Pancreas (tissue), 10 donors: ENCODE data around the gene CPSF7. TPM values are rescaled to one million over a fixed set of nuclear protein-coding genes. Genes with fewer than 3 reads are reported as not detected.

Source experiments
- ATAC-seq, 4 donors: fragments of 200-7000 bp; cut with Tn5 transposase; one replicate each; pipeline versions ENCODE4 v1.8.0 to v1.9.1; 2020; ENCODE audit warnings: mild to moderate bottlenecking in 4 of 4, moderate library complexity in 4 of 4
- DNase-seq, 6 donors: peaks; one replicate each; pipeline ENCODE4 v3.0.0-alpha.2; 2020
- FAIRE-seq: peaks from 2 replicates; lab custom pipeline; 2012; peaks lifted over from hg19 to GRCh38; lab: Jason Lieb, UNC
- H3K27ac ChIP-seq, 4 donors: fragments of 200-600 bp; sonication (generic); 1 replicate in 3 of 4; 2 replicates in 1 of 4; pipeline versions ENCODE4 v1.5.0 to v1.8.0; 2020
- H3K27me3 ChIP-seq, 4 donors: fragments of 200-600 bp; one replicate each; pipeline ENCODE4 v1.8.0; 2021
- H3K36me3 ChIP-seq, 3 donors: fragments of 200-600 bp; sonication (generic) in 1 of 3; one replicate each; pipeline versions ENCODE4 v1.5.0 to v1.8.0; 2020 to 2021
- H3K4me1 ChIP-seq, 3 donors: fragments of 200-600 bp; one replicate each; pipeline ENCODE4 v1.8.0; 2021
- H3K4me3 ChIP-seq, 4 donors: fragments of 200-600 bp; sonication (generic) in 2 of 4; one replicate each; pipeline versions ENCODE4 v1.5.0 to v1.8.0; 2020 to 2021
- H3K9me3 ChIP-seq, 4 donors: fragments of 200-600 bp; one replicate each; pipeline ENCODE4 v1.8.0; 2021
- WGBS, 2 donors: extraction: QIAGEN DNeasy Blood & Tissue Kit; methylation state at CpG; one replicate each; pipeline ENCODE4 v1.1.7; 2013; 5-methylcytosine and 5-hydroxymethylcytosine counted together
- intact Hi-C, 3 donors: fragments of 100-400 bp; cut with DNase I; formaldehyde crosslinking; loops; one replicate each; pipeline versions ENCODE4 v1.11.1 to v1.14.2; 2022
- polyA plus RNA-seq, 2 donors: library from polyadenylated mRNA; stranded (reverse); fragments of 200-250 nt; gene quantifications; one replicate each; pipeline ENCODE4 v1.2.3, GENCODE V29; 2013
- total RNA-seq, 6 donors: library from RNA; stranded (reverse); fragmentation: NEBNext Ultra II Directional in 4 of 6; extraction: Animal tissue kit (Norgen Biotek cat#: 25700) in 4 of 6; gene quantifications; one replicate each; pipeline versions ENCODE4 v1.2.1 to v1.2.4, GENCODE V29; 2021 to 2023
- TF ChIP-seq, protein P1 (sequence below), 4 donors: fragments of 200-600 bp; sonication (generic) in 3 of 4; IDR thresholded peaks; one replicate each; pipeline versions ENCODE4 v1.5.0 to v1.8.0; 2021; ENCODE audit warnings: antibody characterized with exemption in 4 of 4
- donor health status: healthy with polysubstance abuse.
- donor health status: DM: no; HTN: no; CAD: no; lungs with moderate emphysema.
- donor health status: DM: no; HTN: no; CAD: no.
- donor health status: control.
- donor health status: control.
- donor health status: Bipolar disorder and iron deficiency.
- donor health status: DM: yes; HTN: yes; CAD: no.
- donor health status: DM: no; HTN: no; CAD: no.
- donor health status: DM: no; HTN: no; CAD: no.
- donor health status: DM: yes; HTN: yes; CAD: no.

CPSF7 gene
- total and polyA plus RNA-seq, 8 donors: 25.1 to 60.4 (median 33.5) TPM

DNA sequence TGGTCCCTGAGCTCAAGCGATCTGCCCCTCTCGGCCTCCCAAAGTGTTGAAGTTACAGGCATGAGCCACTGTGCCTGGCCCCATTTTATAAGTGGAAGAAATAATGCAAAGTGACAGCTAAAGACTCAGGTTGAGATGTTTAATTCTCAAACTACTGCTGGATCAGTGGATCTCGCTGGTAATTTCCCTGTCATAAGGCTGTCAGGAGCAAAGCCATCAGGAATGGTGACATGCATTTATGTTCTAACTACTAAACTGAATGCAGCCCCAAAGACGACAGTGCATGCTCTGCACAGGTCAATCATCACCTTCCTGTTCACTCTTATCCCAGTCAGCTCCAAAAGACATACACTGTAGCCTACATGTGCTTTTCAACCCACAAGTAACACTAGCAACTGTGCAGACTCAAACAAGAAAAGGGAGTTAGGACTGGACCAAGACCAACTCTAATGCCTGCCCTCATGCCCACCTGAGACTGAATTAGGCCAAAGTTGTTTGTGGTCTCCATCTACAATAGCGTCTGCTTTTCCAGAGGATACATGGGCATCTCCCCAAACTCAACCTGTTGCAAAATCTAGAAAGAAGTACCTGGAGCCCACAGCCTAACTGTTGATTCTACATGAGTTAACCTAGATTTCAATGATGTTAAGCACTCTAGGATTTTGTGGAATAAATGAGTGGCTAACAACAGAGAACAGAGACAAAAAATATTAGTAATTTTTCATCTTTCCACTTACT, 22.6 kb downstream of the CPSF7 start:
- no peak for DNase-seq
- no peaks in the 10 kb centered on the region for H3K9me3 ChIP-seq
- H3K4me1 ChIP-seq: no peaks in the 10 kb centered on the region
- peaks cover 3 to 84% (median 24%) of the 10 kb centered on the region in 3 donors for H3K36me3 ChIP-seq
- 91 to 93% methylated on average over 5 of the region's 5 CpGs for whole genome bisulfite sequencing, 2 donors
- ATAC-seq: no peak
- TF ChIP-seq, protein P1, sequence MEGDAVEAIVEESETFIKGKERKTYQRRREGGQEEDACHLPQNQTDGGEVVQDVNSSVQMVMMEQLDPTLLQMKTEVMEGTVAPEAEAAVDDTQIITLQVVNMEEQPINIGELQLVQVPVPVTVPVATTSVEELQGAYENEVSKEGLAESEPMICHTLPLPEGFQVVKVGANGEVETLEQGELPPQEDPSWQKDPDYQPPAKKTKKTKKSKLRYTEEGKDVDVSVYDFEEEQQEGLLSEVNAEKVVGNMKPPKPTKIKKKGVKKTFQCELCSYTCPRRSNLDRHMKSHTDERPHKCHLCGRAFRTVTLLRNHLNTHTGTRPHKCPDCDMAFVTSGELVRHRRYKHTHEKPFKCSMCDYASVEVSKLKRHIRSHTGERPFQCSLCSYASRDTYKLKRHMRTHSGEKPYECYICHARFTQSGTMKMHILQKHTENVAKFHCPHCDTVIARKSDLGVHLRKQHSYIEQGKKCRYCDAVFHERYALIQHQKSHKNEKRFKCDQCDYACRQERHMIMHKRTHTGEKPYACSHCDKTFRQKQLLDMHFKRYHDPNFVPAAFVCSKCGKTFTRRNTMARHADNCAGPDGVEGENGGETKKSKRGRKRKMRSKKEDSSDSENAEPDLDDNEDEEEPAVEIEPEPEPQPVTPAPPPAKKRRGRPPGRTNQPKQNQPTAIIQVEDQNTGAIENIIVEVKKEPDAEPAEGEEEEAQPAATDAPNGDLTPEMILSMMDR (IDR thresholded peaks at IDR 0.05): no peak
- FAIRE-seq: no peak
- H3K27me3 ChIP-seq: no peaks in the 10 kb centered on the region
- intact Hi-C loops: no loop called here
- no peak overlapping the region for H3K4me3 ChIP-seq
- no peak overlapping the region for H3K27ac ChIP-seq

GRCh38 chr11:61406067-61406466, 23.7 kb downstream of the CPSF7 start:
- peaks cover 3 to 73% (median 20%) of the 10 kb centered on the region in 3 donors for H3K36me3 ChIP-seq
- no peak for FAIRE-seq
- H3K27me3 ChIP-seq: no peaks in the 10 kb centered on the region
- no peak overlapping the region for H3K4me3 ChIP-seq
- TF ChIP-seq, protein P1 (IDR thresholded peaks at IDR 0.05): no peak
- H3K27ac ChIP-seq: no peak overlapping the region
- no peak for ATAC-seq
- intact Hi-C loops: no loop called here
- DNase-seq: no peak
- WGBS, 2 donors: 86% methylated on average over 2 of the region's 2 CpGs
- H3K4me1 ChIP-seq: no peaks in the 10 kb centered on the region
- H3K9me3 ChIP-seq: no peaks in the 10 kb centered on the region

DNA sequence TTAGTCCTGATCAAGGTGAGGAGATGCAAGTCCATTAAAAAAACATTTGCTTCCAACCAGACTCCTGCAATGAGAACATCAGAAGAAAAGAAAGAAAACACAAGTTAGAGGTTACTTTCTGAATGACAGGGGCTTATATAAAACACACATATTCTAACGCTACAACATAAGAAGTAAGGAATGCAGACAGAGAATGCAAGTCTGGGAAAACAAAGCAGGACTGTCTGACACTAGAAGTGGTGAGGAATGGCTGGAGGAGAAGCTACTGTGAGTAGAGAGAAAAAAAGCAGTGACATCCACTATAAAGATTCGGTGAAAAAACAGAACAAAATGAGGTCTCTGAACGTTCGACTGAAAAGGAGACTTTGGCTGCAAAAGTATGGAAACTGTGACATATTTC, 25.1 kb downstream of the CPSF7 start:
- no peak for ATAC-seq
- no peak overlapping the region for H3K27ac ChIP-seq
- no peak for FAIRE-seq
- no peaks in the 10 kb centered on the region for H3K9me3 ChIP-seq
- DNase-seq: no peak
- WGBS, 2 donors: 88 to 91% methylated on average over 4 of the region's 4 CpGs
- intact Hi-C loops: no loop called here
- no peak overlapping the region for H3K4me3 ChIP-seq
- peaks cover 0 to 59% (median 12%) of the 10 kb centered on the region in 3 donors for H3K36me3 ChIP-seq
- H3K27me3 ChIP-seq: no peaks in the 10 kb centered on the region
- TF ChIP-seq, protein P1 (IDR thresholded peaks at IDR 0.05): no peak
- H3K4me1 ChIP-seq: no peaks in the 10 kb centered on the region

- H3K36me3 ChIP-seq: peaks cover 0 to 54% (median 12%) of the 10 kb centered on the region in 3 donors
- no peaks in the 10 kb centered on the region for H3K27me3 ChIP-seq
- intact Hi-C loops: no loop called here
- no peaks in the 10 kb centered on the region for H3K9me3 ChIP-seq
- TF ChIP-seq, protein P1 (IDR thresholded peaks at IDR 0.05): no peak
- ATAC-seq (no peak), FAIRE-seq (no peak), DNase-seq (no peak)
- H3K4me3 ChIP-seq: no peak overlapping the region
- 82% methylated on average over 5 of the region's 5 CpGs for WGBS, 2 donors
- no peaks in the 10 kb centered on the region for H3K4me1 ChIP-seq
- no peak overlapping the region for H3K27ac ChIP-seq
These were observed 25.7 kb downstream of the CPSF7 start for GRCh38 chr11:61404103-61404502.

GRCh38 chr11:61403658-61404057, 26.1 kb downstream of the CPSF7 start:
- TF ChIP-seq, protein P1 (IDR thresholded peaks at IDR 0.05): no peak
- ATAC-seq (no peak), DNase-seq (no peak), FAIRE-seq (no peak)
- intact Hi-C loops: no loop called here
- H3K36me3 ChIP-seq: peaks cover 0 to 49% (median 12%) of the 10 kb centered on the region in 3 donors
- H3K9me3 ChIP-seq: no peaks in the 10 kb centered on the region
- whole genome bisulfite sequencing, 2 donors: 96 to 100% methylated on average over 1 of the region's 1 CpG
- H3K27me3 ChIP-seq: no peaks in the 10 kb centered on the region
- no peak overlapping the region for H3K27ac ChIP-seq
- H3K4me1 ChIP-seq: no peaks in the 10 kb centered on the region
- no peak overlapping the region for H3K4me3 ChIP-seq
